Trophoblast cell (in vitro differentiated cells and primary cell): ENCODE data around the gene IRS1.
A peak's percentile ranks its signal among the peaks of the same experiment; 100 is the strongest.

ENCODE experiments used
- DNase-seq, 2 donors: peaks; one replicate each; pipeline ENCODE4 v3.0.0-alpha.2; 2016
- H2AFZ ChIP-seq: 2 replicates; pipeline ENCODE4 v1.6.1; 2013; ENCODE audit warnings: low read length, moderate library complexity, mild to moderate bottlenecking; ENCODE audit not compliant: insufficient read depth, poor library complexity
- H2AK5ac ChIP-seq: 2 replicates; pipeline ENCODE4 v1.6.1; 2013; ENCODE audit warnings: mild to moderate bottlenecking, low read length
- H2BK120ac ChIP-seq: 2 replicates; pipeline ENCODE4 v1.6.1; 2013; ENCODE audit warnings: low read length, mild to moderate bottlenecking, moderate library complexity; ENCODE audit not compliant: insufficient read depth, poor library complexity
- H2BK12ac ChIP-seq: 2 replicates; pipeline ENCODE4 v1.6.1; 2013; ENCODE audit warnings: mild to moderate bottlenecking, low read length, moderate library complexity
- H2BK5ac ChIP-seq: 2 replicates; pipeline ENCODE4 v1.6.1; 2013; ENCODE audit warnings: low read length, low read depth, moderate library complexity, mild to moderate bottlenecking; ENCODE audit not compliant: poor library complexity
- H3K14ac ChIP-seq: 2 replicates; pipeline ENCODE4 v1.6.1; 2013; ENCODE audit warnings: mild to moderate bottlenecking, low read length
- H3K18ac ChIP-seq: 2 replicates; pipeline ENCODE4 v1.6.1; 2013; ENCODE audit warnings: mild to moderate bottlenecking, low read length
- H3K23ac ChIP-seq: 2 replicates; pipeline ENCODE4 v1.6.1; 2013; ENCODE audit warnings: low read length
- H3K27ac ChIP-seq: 2 replicates; pipeline ENCODE4 v1.5.1; 2013; ENCODE audit warnings: low read depth, mild to moderate bottlenecking, inconsistent platforms, low read length, moderate library complexity
- H3K27me3 ChIP-seq: 2 replicates; pipeline ENCODE4 v1.6.1; 2013; ENCODE audit warnings: inconsistent platforms, mild to moderate bottlenecking, low read length, moderate library complexity; ENCODE audit not compliant: insufficient read depth
- H3K36me3 ChIP-seq, 2 experiments: 1 replicate in 1 of 2; 2 replicates in 1 of 2; pipeline ENCODE4 v1.6.1; 2013; ENCODE audit warnings: low read length in 2 of 2, mild to moderate bottlenecking in 2 of 2, moderate library complexity in 1 of 2; ENCODE audit not compliant: insufficient read depth in 2 of 2, control insufficient read depth in 1 of 2
- H3K4ac ChIP-seq: 2 replicates; pipeline ENCODE4 v1.6.1; 2013; ENCODE audit warnings: low read depth, mild to moderate bottlenecking, low read length, moderate library complexity
- H3K4me1 ChIP-seq, 2 experiments: 1 replicate in 1 of 2; 2 replicates in 1 of 2; pipeline ENCODE4 v1.6.1; 2013; ENCODE audit warnings: low read length in 2 of 2, mild to moderate bottlenecking in 2 of 2, moderate library complexity in 1 of 2; ENCODE audit not compliant: insufficient read depth in 2 of 2, control insufficient read depth in 1 of 2
- H3K4me2 ChIP-seq: 2 replicates; pipeline ENCODE4 v1.6.1; 2013; ENCODE audit warnings: inconsistent platforms, mild to moderate bottlenecking, low read length, moderate library complexity
- H3K4me3 ChIP-seq: 2 replicates; pipeline ENCODE4 v1.5.1; 2013; ENCODE audit warnings: mild to moderate bottlenecking, low read depth, low read length, inconsistent platforms
- H3K79me1 ChIP-seq: one replicate; pipeline ENCODE4 v1.6.1; 2013; ENCODE audit warnings: low read length
- H3K79me2 ChIP-seq: 2 replicates; pipeline ENCODE4 v1.6.1; 2013; ENCODE audit warnings: low read length, mild to moderate bottlenecking; ENCODE audit not compliant: control insufficient read depth, insufficient read depth, poor library complexity
- H3K9ac ChIP-seq: 2 replicates; pipeline ENCODE4 v1.6.1; 2013; ENCODE audit warnings: mild to moderate bottlenecking, low read length
- H3K9me3 ChIP-seq: 2 replicates; pipeline ENCODE4 v1.6.1; 2013; ENCODE audit warnings: low read depth, mild to moderate bottlenecking, control low read depth, inconsistent platforms, low read length; ENCODE audit not compliant: insufficient read depth
- H4K12ac ChIP-seq: 2 replicates; pipeline ENCODE4 v1.6.1; 2013; ENCODE audit warnings: low read depth, mild to moderate bottlenecking, low read length, moderate library complexity
- H4K8ac ChIP-seq: 2 replicates; pipeline ENCODE4 v1.6.1; 2013; ENCODE audit warnings: low read depth, mild to moderate bottlenecking, low read length, moderate library complexity
- H4K91ac ChIP-seq: one replicate; pipeline ENCODE4 v1.6.1; 2013; ENCODE audit warnings: low read depth, mild to moderate bottlenecking, low read length, moderate library complexity
- WGBS: extraction: QIAGEN DNeasy Blood & Tissue Kit; methylation state at CpG from one replicate; pipeline ENCODE4 v1.1.7; 2013; ENCODE audit warnings: missing lambda C conversion rate; ENCODE audit not compliant: insufficient read length, insufficient coverage; ENCODE audit errors: extremely low coverage; 5-methylcytosine and 5-hydroxymethylcytosine counted together

IRS1 gene

DNA sequence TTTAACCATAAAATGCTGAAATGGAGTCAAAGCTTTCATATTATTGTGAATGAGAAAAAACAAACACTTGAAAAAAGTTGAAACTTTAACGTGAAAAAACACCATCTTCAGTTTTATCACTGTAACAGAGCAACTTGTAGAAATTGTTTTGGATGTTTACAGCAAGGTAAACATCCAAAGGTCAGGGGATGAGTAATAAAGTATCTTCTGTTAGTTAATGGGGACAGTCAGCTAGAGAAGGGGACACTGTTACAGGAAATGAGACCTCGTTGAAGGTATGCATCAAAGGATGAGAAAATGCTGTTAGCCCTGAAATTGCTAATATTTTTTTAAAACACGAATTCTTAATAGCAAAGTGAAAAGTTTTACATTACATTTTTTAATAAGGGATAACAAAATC lies 39.1 kb upstream of the IRS1 start:
- H3K4me1 ChIP-seq, result peaks cover 0 to 4% of the 10 kb centered on the region in 2 experiments
- no peak overlapping the region for H2AK5ac ChIP-seq
- no peak overlapping the region for H3K4me2 ChIP-seq
- H3K79me2 ChIP-seq, result peaks cover 7% of the 10 kb centered on the region
- DNase-seq, result no peak
- no peak overlapping the region for H3K4ac ChIP-seq
- H2BK120ac ChIP-seq, result no peak overlapping the region
- H2AFZ ChIP-seq, result no peak overlapping the region
- H4K8ac ChIP-seq, result no peak overlapping the region
- no peak overlapping the region for H3K23ac ChIP-seq
- H4K12ac ChIP-seq, result no peak overlapping the region
- no peak overlapping the region for H3K14ac ChIP-seq
- peaks cover 10% of the 10 kb centered on the region for H3K79me1 ChIP-seq
- H4K91ac ChIP-seq, result no peak overlapping the region
- H2BK12ac ChIP-seq, result no peak overlapping the region
- no peak overlapping the region for H3K27ac ChIP-seq
- H3K18ac ChIP-seq, result no peak overlapping the region
- H2BK5ac ChIP-seq, result no peak overlapping the region
- H3K9me3 ChIP-seq, result no peaks in the 10 kb centered on the region
- no peaks in the 10 kb centered on the region for H3K27me3 ChIP-seq
- H3K4me3 ChIP-seq, result no peak overlapping the region
- H3K9ac ChIP-seq, result no peak overlapping the region
- no CpG with 5 or more reads among the region's 3 CpGs for WGBS
- no peaks in the 10 kb centered on the region for H3K36me3 ChIP-seq

GRCh38 chr2:226837787-226838603 lies 38.4 kb upstream of the IRS1 start:
- Histone ChIP-seq H3K18ac (no peak overlapping the region), H3K27ac (no peak overlapping the region), H3K9ac (no peak overlapping the region), H4K12ac (no peak overlapping the region), H3K27me3 (no peaks in the 10 kb centered on the region), H3K4me3 (no peak overlapping the region), H3K79me2 (peaks cover 7% of the 10 kb centered on the region), H3K23ac (no peak overlapping the region), H2BK120ac (no peak overlapping the region), H2BK12ac (no peak overlapping the region), H3K4me1 (peaks cover 0 to 4% of the 10 kb centered on the region in 2 experiments), H2AK5ac (no peak overlapping the region), H3K36me3 (no peaks in the 10 kb centered on the region), H2BK5ac (no peak overlapping the region), H3K4ac (no peak overlapping the region), H2AFZ (no peak overlapping the region), H3K14ac (no peak overlapping the region), H3K4me2 (no peak overlapping the region), H3K79me1 (peaks cover 10% of the 10 kb centered on the region), H4K91ac (no peak overlapping the region), H3K9me3 (no peaks in the 10 kb centered on the region), H4K8ac (no peak overlapping the region)
- no CpG with 5 or more reads among the region's 12 CpGs for WGBS
- DNase-seq, result no peak

DNA sequence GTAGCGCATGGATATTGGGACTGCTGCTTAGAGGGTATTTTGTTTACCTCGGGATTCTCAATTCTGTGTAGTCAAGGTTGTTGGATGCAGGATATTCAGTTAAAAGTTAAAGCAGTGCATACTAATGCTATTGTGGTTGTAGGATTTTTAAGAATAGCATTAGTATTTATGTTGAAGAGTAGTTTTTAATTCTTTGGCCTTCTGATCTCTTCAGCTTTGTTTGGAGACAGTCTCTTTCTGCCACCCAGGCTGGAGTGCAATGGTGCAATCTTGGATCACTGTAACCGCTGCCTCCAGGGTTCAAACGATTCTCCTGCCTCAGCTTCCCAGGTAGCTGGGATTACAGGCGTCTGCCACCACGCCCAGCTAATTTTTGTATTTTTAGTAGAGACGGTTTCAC lies 37.7 kb upstream of the IRS1 start:
- H4K12ac ChIP-seq, result no peak overlapping the region
- no peak overlapping the region for H2BK12ac ChIP-seq
- no CpG with 5 or more reads among the region's 7 CpGs for WGBS
- no peaks in the 10 kb centered on the region for H3K9me3 ChIP-seq
- no peak overlapping the region for H3K4me2 ChIP-seq
- peaks cover 7% of the 10 kb centered on the region for H3K79me2 ChIP-seq
- H2BK120ac ChIP-seq, result no peak overlapping the region
- H3K18ac ChIP-seq, result no peak overlapping the region
- H3K27me3 ChIP-seq, result no peaks in the 10 kb centered on the region
- H2BK5ac ChIP-seq, result no peak overlapping the region
- no peak overlapping the region for H2AFZ ChIP-seq
- H3K79me1 ChIP-seq, result peaks cover 10% of the 10 kb centered on the region
- no peak overlapping the region for H3K4me3 ChIP-seq
- H3K23ac ChIP-seq, result no peak overlapping the region
- no peak overlapping the region for H3K4ac ChIP-seq
- no peak overlapping the region for H3K27ac ChIP-seq
- H2AK5ac ChIP-seq, result no peak overlapping the region
- peaks cover 0 to 4% of the 10 kb centered on the region in 2 experiments for H3K4me1 ChIP-seq
- no peak overlapping the region for H3K9ac ChIP-seq
- no peak overlapping the region for H4K8ac ChIP-seq
- H4K91ac ChIP-seq, result no peak overlapping the region
- no peaks in the 10 kb centered on the region for H3K36me3 ChIP-seq
- no peak for DNase-seq
- H3K14ac ChIP-seq, result no peak overlapping the region

DNA sequence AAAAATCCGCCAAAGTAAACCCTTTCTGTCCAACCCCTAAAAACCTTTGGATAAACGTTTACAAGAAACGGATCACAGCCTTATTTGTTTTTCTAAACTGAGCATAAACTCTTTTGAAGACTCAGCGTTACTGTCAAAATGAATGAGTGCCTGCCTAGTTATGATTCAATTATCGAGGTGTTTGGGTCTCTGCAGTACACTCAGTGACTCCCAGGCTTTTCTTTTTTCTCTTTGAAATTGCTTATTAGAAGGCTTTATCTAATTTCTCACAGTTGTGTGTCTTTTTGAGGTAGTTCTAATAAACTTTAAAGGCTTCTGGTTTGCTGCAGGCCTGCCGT lies 36.9 kb upstream of the IRS1 start:
- Histone ChIP-seq H4K12ac (no peak overlapping the region), H3K4ac (no peak overlapping the region), H3K4me1 (peaks cover 0 to 4% of the 10 kb centered on the region in 2 experiments), H3K79me2 (peaks cover 7% of the 10 kb centered on the region), H2AK5ac (no peak overlapping the region), H3K14ac (no peak overlapping the region), H2BK5ac (no peak overlapping the region), H3K9me3 (no peaks in the 10 kb centered on the region), H3K4me2 (peak overlapping the region; percentile 94), H3K27ac (peak overlapping the region; percentile 97), H3K23ac (no peak overlapping the region), H3K18ac (no peak overlapping the region), H3K27me3 (no peaks in the 10 kb centered on the region), H2AFZ (no peak overlapping the region), H3K79me1 (peaks cover 10% of the 10 kb centered on the region), H3K9ac (peak overlapping the region; percentile 98), H3K36me3 (no peaks in the 10 kb centered on the region), H2BK12ac (no peak overlapping the region), H2BK120ac (no peak overlapping the region), H4K8ac (no peak overlapping the region), H4K91ac (no peak overlapping the region), H3K4me3 (no peak overlapping the region)
- no peak for DNase-seq
- WGBS, result no CpG with 5 or more reads among the region's 6 CpGs
